GM23338 (cell line): ENCODE results near the gene SPRY4. TPM values are rescaled to one million over a fixed set of nuclear protein-coding genes. Genes with fewer than 3 reads are reported as not detected.

Source experiments
- polyA plus RNA-seq: library from polyadenylated mRNA; unstranded; fragments of >200 nt; fragmentation: Nextera tagmentation; extraction: Ambion mirVana; gene quantifications from 2 replicates; pipeline ENCODE4 v1.2.1, GENCODE V29; 2016
- small RNA-seq: library from RNA; depleted of rRNA; stranded (forward); fragments of <200 nt; gene quantifications from one replicate; pipeline ENCODE3, GENCODE V24; 2014; ENCODE audit warnings: low replicate concordance
- total RNA-seq: library from RNA; depleted of rRNA; stranded (reverse); fragments of >200 nt; shearing (Covaris generic); gene quantifications from 2 replicates; pipeline ENCODE4 v1.2.3, GENCODE V29; 2014; rRNA removed

Gene SPRY4
- total and polyA plus RNA-seq, 2 experiments from 2014 or later: 70.6 to 240 TPM

Small RNA genes within 50 kb of the gene (small RNA-seq; reads per million reads assigned to genes)
- gene RF02038 (not detected), gene RF02039 (not detected)

Other genes with a start within 250 kb of the SPRY4 start
- 38.1 and 45.0 TPM in 2 replicates for gene NDFIP1, start 216.2 kb downstream of the SPRY4 start, total RNA-seq
- gene NDFIP1, start 216.2 kb downstream of the SPRY4 start, polyA plus RNA-seq: 21.9 and 24.3 TPM in 2 replicates